H9 (cell line): ENCODE measurements around the gene C2orf78. TPM values are rescaled to one million over a fixed set of nuclear protein-coding genes. Genes with fewer than 3 reads are reported as not detected.

Experiments used
- DNase-seq: peaks from one replicate; pipeline ENCODE4 v3.0.0-alpha.2; 2017
- H2AFZ ChIP-seq: one replicate; pipeline ENCODE4 v1.6.1; 2013; ENCODE audit warnings: mild to moderate bottlenecking, low read length, control low read depth, moderate library complexity
- H2AK5ac ChIP-seq: 2 replicates; pipeline ENCODE4 v1.6.1; 2013; ENCODE audit warnings: low read length, control low read depth, mixed read lengths; ENCODE audit not compliant: insufficient read length
- H2BK120ac ChIP-seq: one replicate; pipeline ENCODE4 v1.6.1; 2013; ENCODE audit warnings: low read depth, mild to moderate bottlenecking, low read length, control low read depth, inconsistent platforms; ENCODE audit not compliant: poor library complexity, severe bottlenecking
- H2BK12ac ChIP-seq: 2 replicates; pipeline ENCODE4 v1.6.1; 2013; ENCODE audit warnings: low read length, control low read depth, mixed read lengths, low read depth; ENCODE audit not compliant: insufficient read length
- H2BK15ac ChIP-seq: 2 replicates; pipeline ENCODE4 v1.6.1; 2013; ENCODE audit warnings: low read depth, low read length, control low read depth
- H2BK20ac ChIP-seq: one replicate; pipeline ENCODE4 v1.6.1; 2013; ENCODE audit warnings: low read depth, mild to moderate bottlenecking, low read length, control low read depth, inconsistent platforms; ENCODE audit not compliant: poor library complexity, severe bottlenecking
- H2BK5ac ChIP-seq: 2 replicates; pipeline ENCODE4 v1.6.1; 2013; ENCODE audit warnings: low read length, control low read depth, mixed read lengths; ENCODE audit not compliant: insufficient read length
- H3K14ac ChIP-seq: 2 replicates; pipeline ENCODE4 v1.6.1; 2013; ENCODE audit warnings: low read length, control low read depth; ENCODE audit not compliant: insufficient read depth
- H3K18ac ChIP-seq: 2 replicates; pipeline ENCODE4 v1.6.1; 2013; ENCODE audit warnings: low read depth, mild to moderate bottlenecking, mixed read lengths, low read length, control low read depth; ENCODE audit not compliant: insufficient read length
- H3K23ac ChIP-seq: 2 replicates; pipeline ENCODE4 v1.6.1; 2013; ENCODE audit warnings: low read length, control low read depth, mixed read lengths, low read depth; ENCODE audit not compliant: insufficient read length
- H3K23me2 ChIP-seq: 2 replicates; pipeline ENCODE4 v1.6.1; 2013; ENCODE audit warnings: low read depth, mild to moderate bottlenecking, mixed read lengths, low read length, control low read depth; ENCODE audit not compliant: insufficient read length, poor library complexity, severe bottlenecking
- H3K27ac ChIP-seq: 2 replicates; pipeline ENCODE4 v1.5.1; 2013; ENCODE audit warnings: low read length, control low read depth, mixed read lengths, low read depth; ENCODE audit not compliant: insufficient read length
- H3K27me3 ChIP-seq: 2 replicates; pipeline ENCODE4 v1.6.1; 2013; ENCODE audit warnings: low read length, control low read depth, inconsistent platforms; ENCODE audit not compliant: insufficient read depth
- H3K4ac ChIP-seq: 2 replicates; pipeline ENCODE4 v1.6.1; 2013; ENCODE audit warnings: low read depth, mild to moderate bottlenecking, control low read depth, inconsistent platforms, low read length, moderate library complexity
- H3K4me1 ChIP-seq: 2 replicates; pipeline ENCODE4 v1.6.1; 2013; ENCODE audit warnings: low read length, control low read depth, inconsistent platforms; ENCODE audit not compliant: insufficient read depth
- H3K4me2 ChIP-seq: 2 replicates; pipeline ENCODE4 v1.6.1; 2013; ENCODE audit warnings: low read length, control low read depth, mixed read lengths; ENCODE audit not compliant: insufficient read length, insufficient read depth
- H3K56ac ChIP-seq: 2 replicates; pipeline ENCODE4 v1.6.1; 2013; ENCODE audit warnings: low read depth, mild to moderate bottlenecking, mixed read lengths, low read length, control low read depth; ENCODE audit not compliant: insufficient read length
- H3K79me1 ChIP-seq: 2 replicates; pipeline ENCODE4 v1.6.1; 2013; ENCODE audit warnings: low read depth, mild to moderate bottlenecking, moderate library complexity, low read length, control low read depth, inconsistent platforms; ENCODE audit not compliant: insufficient read depth, poor library complexity, severe bottlenecking
- H3K79me2 ChIP-seq: 2 replicates; pipeline ENCODE4 v1.6.1; 2013; ENCODE audit warnings: low read length, control low read depth, inconsistent platforms; ENCODE audit not compliant: insufficient read depth
- H3K9ac ChIP-seq: 2 replicates; pipeline ENCODE4 v1.6.1; 2013; ENCODE audit warnings: low read length, control low read depth, mixed read lengths; ENCODE audit not compliant: insufficient read length; ENCODE audit errors: extremely low read depth
- H3K9me3 ChIP-seq: one replicate; pipeline ENCODE4 v1.6.1; 2013; ENCODE audit warnings: low read depth, low read length, inconsistent platforms; ENCODE audit not compliant: control insufficient read depth
- H3T11ph ChIP-seq: one replicate; pipeline ENCODE4 v1.6.1; 2013; ENCODE audit warnings: mild to moderate bottlenecking, low read length, control low read depth, inconsistent platforms
- H4K20me1 ChIP-seq: one replicate; pipeline ENCODE4 v1.6.1; 2013; ENCODE audit not compliant: control insufficient read depth, insufficient read length, insufficient read depth
- H4K5ac ChIP-seq: 2 replicates; pipeline ENCODE4 v1.6.1; 2013; ENCODE audit warnings: low read depth, mild to moderate bottlenecking, mixed read lengths, low read length, control low read depth; ENCODE audit not compliant: insufficient read length
- H4K8ac ChIP-seq: replicated peaks from 2 replicates; pipeline ENCODE4 v1.6.1; 2013; ENCODE audit warnings: low read length, control low read depth, mixed read lengths, low read depth; ENCODE audit not compliant: insufficient read length
- H4K91ac ChIP-seq: 2 replicates; pipeline ENCODE4 v1.6.1; 2013; ENCODE audit warnings: low read depth, mild to moderate bottlenecking, moderate library complexity, mixed read lengths, low read length, control low read depth; ENCODE audit not compliant: insufficient read length
- H3K27ac Mint-ChIP-seq, 3 experiments: 2 replicates in 2 of 3; 3 replicates in 1 of 3; pipeline ENCODE4 v1.8.0; 2020 to 2021; ENCODE audit warnings: mixed read lengths in 3 of 3, mild to moderate bottlenecking in 1 of 3, moderate library complexity in 1 of 3
- H3K27me3 Mint-ChIP-seq: 2 replicates; pipeline ENCODE4 v1.8.0; 2021; ENCODE audit warnings: low read depth, mild to moderate bottlenecking, moderate library complexity, mixed read lengths
- H3K36me3 Mint-ChIP-seq, 3 experiments: 2 replicates in 2 of 3; 3 replicates in 1 of 3; pipeline ENCODE4 v1.8.0; 2020 to 2021; ENCODE audit warnings: low read depth in 3 of 3, mixed read lengths in 3 of 3; ENCODE audit not compliant: insufficient read depth in 1 of 3
- H3K4me1 Mint-ChIP-seq, 2 experiments: 2 replicates each; pipeline ENCODE4 v1.8.0; 2020; ENCODE audit warnings: mixed read lengths in 2 of 2
- H3K4me3 Mint-ChIP-seq, 2 experiments: 2 replicates in 1 of 2; 3 replicates in 1 of 2; pipeline ENCODE4 v1.8.0; 2020 to 2021; ENCODE audit warnings: mild to moderate bottlenecking in 2 of 2, mixed read lengths in 2 of 2, moderate library complexity in 1 of 2
- H3K9me3 Mint-ChIP-seq, 2 experiments: 2 replicates in 1 of 2; 3 replicates in 1 of 2; pipeline ENCODE4 v1.8.0; 2020; ENCODE audit warnings: mild to moderate bottlenecking in 2 of 2, mixed read lengths in 2 of 2, moderate library complexity in 1 of 2
- CTCF ChIP-seq: fragments of 200-600 bp; sonication (generic); conservative IDR thresholded peaks from 3 replicates; pipeline ENCODE4 v1.8.0; 2021; ENCODE audit warnings: antibody characterized with exemption, mild to moderate bottlenecking
- WGBS: extraction: QIAGEN DNeasy Blood & Tissue Kit; methylation state at CpG from one replicate; pipeline ENCODE4 v1.1.7; 2013; ENCODE audit warnings: missing lambda C conversion rate, low lambda C conversion rate, mixed read lengths; ENCODE audit not compliant: insufficient read length; ENCODE audit errors: extremely low coverage; 5-methylcytosine and 5-hydroxymethylcytosine counted together
- total RNA-seq: library from RNA; stranded (reverse); gene quantifications from 2 replicates; pipeline ENCODE4 v1.2.1, GENCODE V29; 2021

Gene C2orf78
- total RNA-seq, 1 experiment from 2014 or later = 0.09 TPM

- Histone ChIP-seq H3K27me3 (no peaks in the 10 kb centered on the region), H3K4me1 (no peaks in the 10 kb centered on the region), H3K4ac (no peak overlapping the region), H4K20me1 (no peaks in the 10 kb centered on the region), H2BK12ac (no peak overlapping the region), H2AK5ac (no peak overlapping the region), H3T11ph (no peak overlapping the region), H3K9me3 (no peaks in the 10 kb centered on the region), H3K23me2 (peaks cover 6% of the 10 kb centered on the region), H3K18ac (no peak overlapping the region), H3K56ac (no peak overlapping the region), H2BK20ac (no peak overlapping the region), H2BK120ac (no peak overlapping the region), H3K27ac (no peak overlapping the region), H3K23ac (no peak overlapping the region), H4K5ac (no peak overlapping the region), H2AFZ (no peak overlapping the region), H3K79me1 (peaks cover 3% of the 10 kb centered on the region), H2BK5ac (no peak overlapping the region), H3K4me2 (no peak overlapping the region), H3K9ac (no peak overlapping the region), H3K14ac (no peak overlapping the region), H3K79me2 (peaks cover 5% of the 10 kb centered on the region; the same call in 1 of the 2 replicates), H4K91ac (no peak overlapping the region), H2BK15ac (no peak overlapping the region), H4K8ac (no peak overlapping the region)
- H3K27ac Mint-ChIP-seq = no peak overlapping the region
- H3K36me3 Mint-ChIP-seq = peaks cover 24 to 40% (median 30%) of the 10 kb centered on the region in 3 experiments
- H3K4me1 Mint-ChIP-seq = peaks cover 15 to 26% of the 10 kb centered on the region in 2 experiments
- peak overlapping the region in 1 of 2 experiments; percentile 41; a peak in 1 of 5 replicates for H3K4me3 Mint-ChIP-seq
- no CpG with 5 or more reads among the region's 11 CpGs for WGBS
- peaks cover 14% of the 10 kb centered on the region for H3K27me3 Mint-ChIP-seq
- peaks cover 0 to 2% of the 10 kb centered on the region in 2 experiments; a peak in 1 of 5 replicates for H3K9me3 Mint-ChIP-seq
- no peak for DNase-seq
- TF ChIP-seq CTCF = no peak
These were observed 47.0 kb downstream of the C2orf78 start for GRCh38 chr2:73830871-73831401.
